K562 (cell line): ENCODE data around the gene DHRS12. TPM values are rescaled to one million over a fixed set of nuclear protein-coding genes. Genes with fewer than 3 reads are reported as not detected.

Experiments
- ATAC-seq: fragments of 200-7000 bp; cut with Tn5 transposase; 3 replicates; pipeline ENCODE4 v1.9.1; 2020; ENCODE audit warnings: moderate library complexity
- BruUV-seq: library from RNA; stranded (reverse); fragments of 400-500 nt; replicated peaks from 2 replicates; lab custom pipeline; 2021; lab: Mats Ljungman, UMichigan
- CTCF ChIA-PET: fragments of 300-600 bp; formaldehyde crosslinking; extraction: SDS; loops from one replicate; lab custom pipeline; 2021; ENCODE audit warnings: low intra/inter-chr PET ratio; lab: Yijun Ruan, JAX
- POLR2A ChIA-PET: fragments of 300-600, 350-650 bp; sonication (Branson Sonifier 250); formaldehyde crosslinking; extraction: SDS; loops from one replicate; lab custom pipeline; 2021; ENCODE audit warnings: antibody characterized with exemption, inconsistent platforms; lab: Yijun Ruan, JAX
- DNase-seq, 4 experiments: peaks; one replicate each; pipeline versions ENCODE4 v3.0.0 to v3.0.0-alpha.2; 2011 to 2018; ENCODE audit warnings: low spot score in 3 of 4, mixed read lengths in 3 of 4; ENCODE audit errors: extremely low read depth in 1 of 4
- FAIRE-seq: peaks from 2 replicates; lab custom pipeline; 2011; peaks lifted over from hg19 to GRCh38; lab: Jason Lieb, UNC
- H2AFZ ChIP-seq: 2 replicates; pipeline ENCODE4 v1.6.0; 2011; ENCODE audit warnings: low read depth, low read length, control low read depth, inconsistent platforms
- H3K27ac ChIP-seq: fragments of 200-600 bp; 3 replicates; pipeline ENCODE4 v1.8.0; 2011; ENCODE audit warnings: low read depth, mild to moderate bottlenecking, control low read depth, inconsistent platforms, low read length, moderate library complexity, mixed read lengths; ENCODE audit errors: extremely low read depth
- H3K27me3 ChIP-seq, 2 experiments: fragments of 300-600 bp in 1 of 2; 2 replicates in 1 of 2; 3 replicates in 1 of 2; pipeline versions ENCODE4 v1.6.0 to v1.8.0; 2011; ENCODE audit warnings: inconsistent platforms in 2 of 2, low read length in 2 of 2, mild to moderate bottlenecking in 1 of 2, mixed read lengths in 1 of 2, moderate library complexity in 1 of 2; ENCODE audit not compliant: control insufficient read depth in 2 of 2, insufficient read depth in 2 of 2
- H3K36me3 ChIP-seq: fragments of 300-600 bp; 3 replicates; pipeline ENCODE4 v1.8.0; 2011; ENCODE audit warnings: mild to moderate bottlenecking, low read length, inconsistent platforms; ENCODE audit not compliant: control insufficient read depth, insufficient read depth
- H3K4me1 ChIP-seq, 2 experiments: fragments of 200-600 bp in 1 of 2; replicated peaks in 1 of 2; 2 replicates in 1 of 2; 3 replicates in 1 of 2; pipeline versions ENCODE4 v1.5.1 to v1.8.0; 2011; ENCODE audit warnings: inconsistent platforms in 2 of 2, low read length in 2 of 2, mild to moderate bottlenecking in 1 of 2, mixed read lengths in 1 of 2, moderate library complexity in 1 of 2; ENCODE audit not compliant: control insufficient read depth in 2 of 2, insufficient read depth in 2 of 2
- H3K4me2 ChIP-seq: 2 replicates; pipeline ENCODE4 v1.6.1; 2011; ENCODE audit warnings: low read length, control low read depth, inconsistent platforms, mixed read lengths; ENCODE audit not compliant: insufficient read depth
- H3K4me3 ChIP-seq: fragments of 200-600 bp; sonication (generic), shearing (Covaris generic); 2 replicates; pipeline ENCODE4 v1.5.1; 2016; ENCODE audit warnings: control low read depth, inconsistent platforms
- H3K79me2 ChIP-seq: fragments of 200-600 bp; 3 replicates; pipeline ENCODE4 v1.8.0; 2011; ENCODE audit warnings: low read length, inconsistent platforms; ENCODE audit not compliant: control insufficient read depth, insufficient read depth
- H3K9ac ChIP-seq, 2 experiments: 2 replicates each; pipeline versions ENCODE4 v1.6.0 to v1.6.1; 2011; ENCODE audit warnings: low read depth in 2 of 2, low read length in 2 of 2, control low read depth in 1 of 2, inconsistent platforms in 1 of 2, mild to moderate bottlenecking in 1 of 2, mixed read lengths in 1 of 2; ENCODE audit not compliant: insufficient read depth in 1 of 2
- H3K9me1 ChIP-seq: one replicate; pipeline ENCODE4 v1.6.0; 2011; ENCODE audit warnings: inconsistent platforms, mild to moderate bottlenecking, low read length, moderate library complexity; ENCODE audit not compliant: control insufficient read depth, insufficient read depth
- H3K9me3 ChIP-seq: replicated peaks from 2 replicates; pipeline ENCODE4 v1.5.1; 2011; ENCODE audit warnings: low read depth, low read length, inconsistent platforms; ENCODE audit not compliant: control insufficient read depth, insufficient read depth
- H4K20me1 ChIP-seq: replicated peaks from 2 replicates; pipeline ENCODE4 v1.6.1; 2011; ENCODE audit warnings: low read length, inconsistent platforms, mixed read lengths; ENCODE audit not compliant: control insufficient read depth, insufficient read depth
- CXXC5 ChIP-seq: fragments of 250-450 bp; sonication (Bioruptor Pico); IDR thresholded peaks from 2 replicates; pipeline ENCODE4 v1.8.0; 2022; ENCODE audit warnings: inconsistent platforms, mild to moderate bottlenecking, moderate library complexity
- FOS ChIP-seq: IDR thresholded peaks from 3 replicates; pipeline ENCODE4 v1.6.1; 2011; ENCODE audit not compliant: insufficient read length; ENCODE audit errors: extremely low read depth
- HIVEP1 ChIP-seq: fragments of 250-450 bp; sonication (Bioruptor Pico); IDR thresholded peaks from 2 replicates; pipeline ENCODE4 v1.4.0; 2020; ENCODE audit warnings: mild to moderate bottlenecking
- KLF16 ChIP-seq: IDR thresholded peaks from 2 replicates; pipeline ENCODE4 v1.6.1; 2016; ENCODE audit warnings: antibody characterized with exemption
- KLF6 ChIP-seq: fragments of 250-450 bp; sonication (Bioruptor Pico); IDR thresholded peaks from 2 replicates; pipeline ENCODE4 v1.4.0; 2020; ENCODE audit warnings: mild to moderate bottlenecking, moderate library complexity, borderline replicate concordance
- MBD2 ChIP-seq: sonication (generic); IDR thresholded peaks from 2 replicates; pipeline ENCODE4 v1.6.1; 2016; ENCODE audit warnings: low read depth, borderline replicate concordance
- NR2C1 ChIP-seq, 2 experiments: fragments of 450-650 bp; IDR thresholded peaks; 2 replicates each; pipeline ENCODE4 v1.6.1; 2017; ENCODE audit warnings: mild to moderate bottlenecking in 2 of 2, antibody characterized with exemption in 1 of 2, inconsistent platforms in 1 of 2, missing compliant biosample characterization in 1 of 2, missing genetic modification characterization in 1 of 2
- RFX5 ChIP-seq: IDR thresholded peaks from 2 replicates; pipeline ENCODE4 v1.6.1; 2011; ENCODE audit warnings: low read depth, mild to moderate bottlenecking, improper control_type of control experiment, low read length
- SIX5 ChIP-seq, 2 experiments: IDR thresholded peaks; 2 replicates each; pipeline ENCODE4 v1.6.1; 2011; ENCODE audit warnings: low read length in 2 of 2, borderline replicate concordance in 1 of 2, low read depth in 1 of 2, mild to moderate bottlenecking in 1 of 2, moderate library complexity in 1 of 2; ENCODE audit not compliant: insufficient read depth in 1 of 2
- SMARCC2 ChIP-seq: fragments of 450-650 bp; IDR thresholded peaks from 2 replicates; pipeline ENCODE4 v1.6.1; 2017; ENCODE audit warnings: antibody characterized with exemption, moderate library complexity, mild to moderate bottlenecking, low read depth
- SUPT5H ChIP-seq: fragments of 450-650 bp; IDR thresholded peaks from 2 replicates; pipeline ENCODE4 v1.6.1; 2016
- U2AF1 ChIP-seq: fragments of 200-400 bp; formaldehyde crosslinking; optimal IDR thresholded peaks from 2 replicates; pipeline ENCODE3; 2017; ENCODE audit warnings: mild to moderate bottlenecking, low read depth, low read length, moderate library complexity
- ZC3H8 ChIP-seq: fragments of 450-650 bp; IDR thresholded peaks from 2 replicates; pipeline ENCODE4 v1.6.1; 2017
- ZNF644 ChIP-seq: fragments of 200-800 bp; sonication (Bioruptor generic); IDR thresholded peaks from 2 replicates; pipeline ENCODE4 v1.6.1; 2016; ENCODE audit warnings: low read depth, missing genetic modification characterization, missing compliant biosample characterization
- WGBS: fragments of 100-300 bp; shearing (Covaris generic); methylation state at CpG from one replicate; pipeline ENCODE4 v1.1.6; 2016; ENCODE audit warnings: low coverage, mixed read lengths; ENCODE audit not compliant: insufficient coverage; ENCODE audit errors: missing lambda C conversion rate; 5-methylcytosine and 5-hydroxymethylcytosine counted together
- in situ Hi-C: fragments of 300-500 bp; cut with MboI; formaldehyde crosslinking; loops from 4 replicates; pipeline ENCODE4 v1.15.0; 2018; ENCODE audit warnings: inconsistent platforms, mixed read lengths
- intact Hi-C: fragments of 100-400 bp; cut with micrococcal nuclease; formaldehyde crosslinking; loops from 2 replicates; pipeline ENCODE4 v1.14.2; 2022
- polyA plus RNA-seq, 8 experiments: library from polyadenylated mRNA; depleted of rRNA in 4 of 8; stranded (reverse) in 5 of 8; unstranded in 3 of 8; fragments of >200 nt; fragmentation: Nextera tagmentation in 2 of 8; fragmentation: Illumina TruSeq in 1 of 8; extraction: Ambion mirVana in 2 of 8; extraction: Trizol in 1 of 8; gene quantifications; 2 replicates each; pipeline versions ENCODE4 v1.2.1 to v1.2.3, GENCODE V29; 2011 to 2014; ENCODE audit warnings: inconsistent platforms in 1 of 8, missing spikeins in 1 of 8
- total RNA-seq, 7 experiments: library from RNA; depleted of rRNA in 6 of 7; stranded (reverse); fragments of >200 nt in 6 of 7; fragmentation: Illumina TruSeq in 2 of 7; extraction: Trizol in 2 of 7; gene quantifications; 2 replicates each; pipeline versions ENCODE4 v1.2.1 to v1.2.3, GENCODE V29; 2011 to 2021; ENCODE audit warnings: low replicate concordance in 1 of 7
- TF ChIP-seq, protein P1 (sequence below): fragments of 450-650 bp; formaldehyde crosslinking; IDR thresholded peaks from 2 replicates; pipeline ENCODE4 v1.4.0; 2020; ENCODE audit warnings: mild to moderate bottlenecking, mixed read lengths
- TF ChIP-seq, protein P2 (sequence below): sonication (generic); formaldehyde crosslinking; IDR thresholded peaks from 2 replicates; pipeline ENCODE4 v1.8.0; 2022; ENCODE audit warnings: mild to moderate bottlenecking, missing genetic modification reagents
- TF ChIP-seq, protein P3 (sequence below): fragments of 450-650 bp; formaldehyde crosslinking; IDR thresholded peaks from 2 replicates; pipeline ENCODE4 v1.4.0; 2020; ENCODE audit warnings: mild to moderate bottlenecking
- TF ChIP-seq, protein P4 (sequence below), 2 experiments: fragments of 450-650 bp; conservative IDR thresholded peaks; 2 replicates each; pipeline ENCODE4 v1.6.1; 2017; ENCODE audit warnings: mild to moderate bottlenecking in 2 of 2, moderate library complexity in 2 of 2

Gene DHRS12
- total and polyA plus RNA-seq, 9 of the 15 experiments (the other 6 are each of a cell fraction or from before 2014, with no cell fraction given), result 0.62 to 2.7 (median 0.98) TPM

DNA sequence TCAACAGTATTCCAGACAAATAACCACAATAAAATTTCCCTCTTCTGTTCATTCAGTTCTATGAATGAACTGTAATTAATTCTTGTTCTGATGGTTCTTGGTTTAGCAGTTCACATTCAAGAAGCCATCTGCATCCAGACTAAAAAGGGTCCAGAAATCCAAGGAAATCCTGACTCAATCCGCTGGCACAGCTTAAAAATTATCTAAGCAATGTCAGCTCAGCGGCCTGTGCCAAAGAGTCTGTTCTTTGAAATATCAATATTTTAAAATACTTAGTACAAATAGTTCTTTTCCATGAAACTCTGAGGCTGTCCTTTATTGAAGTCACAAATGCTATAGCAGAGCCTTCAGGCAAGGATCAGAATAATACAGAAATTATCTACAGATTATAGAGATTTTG, 57.2 kb downstream of the DHRS12 start:
- no peaks in the 10 kb centered on the region for H3K79me2 ChIP-seq
- no peaks in the 10 kb centered on the region for H4K20me1 ChIP-seq
- no peak overlapping the region for H3K4me2 ChIP-seq
- H3K27me3 ChIP-seq, result no peaks in the 10 kb centered on the region
- no peaks in the 10 kb centered on the region for H3K9me1 ChIP-seq
- peaks cover 6% of the 10 kb centered on the region; the same call in 1 of the 3 replicates for H3K36me3 ChIP-seq
- ATAC-seq (no peak), FAIRE-seq (no peak), DNase-seq (no peak)
- H3K4me1 ChIP-seq, result no peaks in the 10 kb centered on the region
- no peak overlapping the region for H3K27ac ChIP-seq
- H3K9ac ChIP-seq, result no peak overlapping the region
- peaks cover 2% of the 10 kb centered on the region; the same call in 1 of the 2 replicates for H3K9me3 ChIP-seq
- CTCF ChIA-PET, result no interaction called here
- intact Hi-C loops, result no loop called here
- H2AFZ ChIP-seq, result no peak overlapping the region
- no TSS peak for BruUV-seq
- TF ChIP-seq SMARCC2, result no peak
- no peak for TF ChIP-seq FOS
- no peak for TF ChIP-seq HIVEP1
- no peak for TF ChIP-seq NR2C1 (IDR thresholded peaks at IDR 0.05)
- no peak for TF ChIP-seq NR2C1 (tag; IDR thresholded peaks at IDR 0.05)
- TF ChIP-seq U2AF1, result no peak
- no peak for TF ChIP-seq KLF6
- TF ChIP-seq, protein P1, sequence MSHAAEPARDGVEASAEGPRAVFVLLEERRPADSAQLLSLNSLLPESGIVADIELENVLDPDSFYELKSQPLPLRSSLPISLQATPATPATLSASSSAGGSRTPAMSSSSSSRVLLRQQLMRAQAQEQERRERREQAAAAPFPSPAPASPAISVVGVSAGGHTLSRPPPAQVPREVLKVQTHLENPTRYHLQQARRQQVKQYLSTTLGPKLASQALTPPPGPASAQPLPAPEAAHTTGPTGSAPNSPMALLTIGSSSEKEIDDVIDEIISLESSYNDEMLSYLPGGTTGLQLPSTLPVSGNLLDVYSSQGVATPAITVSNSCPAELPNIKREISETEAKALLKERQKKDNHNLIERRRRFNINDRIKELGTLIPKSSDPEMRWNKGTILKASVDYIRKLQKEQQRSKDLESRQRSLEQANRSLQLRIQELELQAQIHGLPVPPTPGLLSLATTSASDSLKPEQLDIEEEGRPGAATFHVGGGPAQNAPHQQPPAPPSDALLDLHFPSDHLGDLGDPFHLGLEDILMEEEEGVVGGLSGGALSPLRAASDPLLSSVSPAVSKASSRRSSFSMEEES (CRISPR knock-in tag), result no peak
- TF ChIP-seq, protein P2, sequence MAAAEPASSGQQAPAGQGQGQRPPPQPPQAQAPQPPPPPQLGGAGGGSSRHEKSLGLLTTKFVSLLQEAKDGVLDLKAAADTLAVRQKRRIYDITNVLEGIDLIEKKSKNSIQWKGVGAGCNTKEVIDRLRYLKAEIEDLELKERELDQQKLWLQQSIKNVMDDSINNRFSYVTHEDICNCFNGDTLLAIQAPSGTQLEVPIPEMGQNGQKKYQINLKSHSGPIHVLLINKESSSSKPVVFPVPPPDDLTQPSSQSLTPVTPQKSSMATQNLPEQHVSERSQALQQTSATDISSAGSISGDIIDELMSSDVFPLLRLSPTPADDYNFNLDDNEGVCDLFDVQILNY (CRISPR knock-in tag), result no peak
- TF ChIP-seq, protein P3, sequence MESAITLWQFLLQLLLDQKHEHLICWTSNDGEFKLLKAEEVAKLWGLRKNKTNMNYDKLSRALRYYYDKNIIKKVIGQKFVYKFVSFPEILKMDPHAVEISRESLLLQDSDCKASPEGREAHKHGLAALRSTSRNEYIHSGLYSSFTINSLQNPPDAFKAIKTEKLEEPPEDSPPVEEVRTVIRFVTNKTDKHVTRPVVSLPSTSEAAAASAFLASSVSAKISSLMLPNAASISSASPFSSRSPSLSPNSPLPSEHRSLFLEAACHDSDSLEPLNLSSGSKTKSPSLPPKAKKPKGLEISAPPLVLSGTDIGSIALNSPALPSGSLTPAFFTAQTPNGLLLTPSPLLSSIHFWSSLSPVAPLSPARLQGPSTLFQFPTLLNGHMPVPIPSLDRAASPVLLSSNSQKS, result no peak
- TF ChIP-seq KLF16, result no peak
- no peak for TF ChIP-seq SIX5 (IDR thresholded peaks at IDR 0.05; ENCODE audit: borderline replicate concordance in 1 of 2, insufficient read depth in 1 of 2, low read depth in 1 of 2, low read length in 2 of 2)
- no peak for TF ChIP-seq SUPT5H
- no peak for TF ChIP-seq RFX5
- no peak for TF ChIP-seq MBD2
- TF ChIP-seq, protein P4, sequence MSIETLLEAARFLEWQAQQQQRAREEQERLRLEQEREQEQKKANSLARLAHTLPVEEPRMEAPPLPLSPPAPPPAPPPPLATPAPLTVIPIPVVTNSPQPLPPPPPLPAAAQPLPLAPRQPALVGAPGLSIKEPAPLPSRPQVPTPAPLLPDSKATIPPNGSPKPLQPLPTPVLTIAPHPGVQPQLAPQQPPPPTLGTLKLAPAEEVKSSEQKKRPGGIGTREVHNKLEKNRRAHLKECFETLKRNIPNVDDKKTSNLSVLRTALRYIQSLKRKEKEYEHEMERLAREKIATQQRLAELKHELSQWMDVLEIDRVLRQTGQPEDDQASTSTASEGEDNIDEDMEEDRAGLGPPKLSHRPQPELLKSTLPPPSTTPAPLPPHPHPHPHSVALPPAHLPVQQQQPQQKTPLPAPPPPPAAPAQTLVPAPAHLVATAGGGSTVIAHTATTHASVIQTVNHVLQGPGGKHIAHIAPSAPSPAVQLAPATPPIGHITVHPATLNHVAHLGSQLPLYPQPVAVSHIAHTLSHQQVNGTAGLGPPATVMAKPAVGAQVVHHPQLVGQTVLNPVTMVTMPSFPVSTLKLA (conservative IDR thresholded peaks at IDR 0.05), result no peak
- no peak for TF ChIP-seq CXXC5 (CRISPR knock-in tag)
- no peak for TF ChIP-seq ZC3H8
- no peak for TF ChIP-seq ZNF644 (tag)
- POLR2A ChIA-PET, result no interaction called here
- in situ Hi-C loops, result no loop called here
- WGBS, result 94% methylated on average over 2 of the region's 2 CpGs
- H3K4me3 ChIP-seq, result no peak overlapping the region
